ENCODE results near the gene GPC6.
A peak's percentile ranks its signal among the peaks of the same experiment; 100 is the strongest.

The GPC6 gene

GRCh38 chr13:94353167-94353710, 1126.6 kb downstream of the GPC6 start:
- DNase-seq (ENCODE audit: low spot score), result no peak

- no peak for DNase-seq (ENCODE audit: low spot score)
These were observed 1133.3 kb downstream of the GPC6 start for GRCh38 chr13:94359875-94360274.

- peak; percentile 73 for DNase-seq (ENCODE audit: low spot score)
These were observed 1135.9 kb downstream of the GPC6 start for GRCh38 chr13:94362411-94362909.

- DNase-seq (ENCODE audit: low spot score), result no peak
These were observed 1140.1 kb downstream of the GPC6 start for GRCh38 chr13:94366677-94367076.

- no peak for DNase-seq (ENCODE audit: low spot score)
These were observed 1143.4 kb downstream of the GPC6 start for GRCh38 chr13:94369972-94370436.

GRCh38 chr13:94371855-94372254, 1145.2 kb downstream of the GPC6 start:
- DNase-seq (ENCODE audit: low spot score), result no peak

- no peak for DNase-seq (ENCODE audit: low spot score)
These were observed 1155.9 kb downstream of the GPC6 start for GRCh38 chr13:94382517-94382916.

- no peak for DNase-seq (ENCODE audit: low spot score)
These were observed 1156.4 kb downstream of the GPC6 start for GRCh38 chr13:94382960-94383359.

GRCh38 chr13:94384231-94384905, 1157.8 kb downstream of the GPC6 start:
- no peak for DNase-seq (ENCODE audit: low spot score)

GRCh38 chr13:94387047-94387446, 1160.4 kb downstream of the GPC6 start:
- DNase-seq (ENCODE audit: low spot score), result no peak

GRCh38 chr13:94389604-94390351, 1163.2 kb downstream of the GPC6 start:
- DNase-seq (ENCODE audit: low spot score), result no peak

GRCh38 chr13:94390881-94391280, 1164.3 kb downstream of the GPC6 start:
- no peak for DNase-seq (ENCODE audit: low spot score)

- no peak for DNase-seq (ENCODE audit: low spot score)
These were observed 1168.1 kb downstream of the GPC6 start for GRCh38 chr13:94394723-94395122.

- no peak for DNase-seq (ENCODE audit: low spot score)
These were observed 1169.3 kb downstream of the GPC6 start for GRCh38 chr13:94395860-94396259.

GRCh38 chr13:94399812-94400211, 1173.2 kb downstream of the GPC6 start:
- DNase-seq (ENCODE audit: low spot score), result no peak

GRCh38 chr13:94400874-94401273, 1174.3 kb downstream of the GPC6 start:
- no peak for DNase-seq (ENCODE audit: low spot score)

- no peak for DNase-seq (ENCODE audit: low spot score)
These were observed 1181.9 kb downstream of the GPC6 start for GRCh38 chr13:94408314-94409036.

- DNase-seq (ENCODE audit: low spot score), result no peak
These were observed 1185.1 kb downstream of the GPC6 start for GRCh38 chr13:94411747-94412146.

- DNase-seq (ENCODE audit: low spot score), result no peak
These were observed 1186.4 kb downstream of the GPC6 start for GRCh38 chr13:94412870-94413597.

GRCh38 chr13:94413598-94413944, 1187.0 kb downstream of the GPC6 start:
- no peak for DNase-seq (ENCODE audit: low spot score)

GRCh38 chr13:94414141-94414540, 1187.5 kb downstream of the GPC6 start:
- no peak for DNase-seq (ENCODE audit: low spot score)

GRCh38 chr13:94414708-94415107, 1188.1 kb downstream of the GPC6 start:
- no peak for DNase-seq (ENCODE audit: low spot score)

Data from left forelimb (tissue), 1 donor.